Bronchial epithelial cell (primary cell): ENCODE measurements around the gene FERMT2. TPM values are rescaled to one million over a fixed set of nuclear protein-coding genes. Genes with fewer than 3 reads are reported as not detected.
A peak's percentile ranks its signal among the peaks of the same experiment; 100 is the strongest.
"Not testable (repeated sequence)": the region's sequence is repeated elsewhere in the genome, so short reads cannot be mapped to it uniquely, and the experiment has no call there.

ENCODE experiments used
- DNase-seq: peaks from one replicate; pipeline ENCODE4 v3.0.0-alpha.2; 2010; ENCODE audit warnings: low read depth
- FAIRE-seq: peaks from 2 replicates; lab custom pipeline; 2011; peaks lifted over from hg19 to GRCh38; lab: Jason Lieb, UNC
- H3K27me3 ChIP-seq: 2 replicates; pipeline ENCODE4 v1.5.1; 2011; ENCODE audit warnings: low read length; ENCODE audit not compliant: control insufficient read depth, insufficient read depth
- H3K36me3 ChIP-seq: 2 replicates; pipeline ENCODE4 v1.5.1; 2011; ENCODE audit warnings: low read length; ENCODE audit not compliant: control insufficient read depth, insufficient read depth
- H3K4me3 ChIP-seq: 2 replicates; pipeline ENCODE4 v1.5.1; 2011; ENCODE audit warnings: mild to moderate bottlenecking, low read depth, low read length, control low read depth
- CTCF ChIP-seq: IDR thresholded peaks from 2 replicates; pipeline ENCODE4 v1.5.1; 2011; ENCODE audit warnings: mild to moderate bottlenecking, moderate library complexity, low read length, control low read depth, inconsistent platforms; ENCODE audit not compliant: insufficient read depth, severe bottlenecking
- total RNA-seq: library from RNA; depleted of rRNA; stranded (reverse); fragments of >200 nt; gene quantifications from 2 replicates; pipeline ENCODE4 v1.2.1, GENCODE V29; 2014

Gene FERMT2
- total RNA-seq, 1 donor from 2014 or later, result 24.0 TPM

- FAIRE-seq (no peak), DNase-seq (peak; percentile 54)
- Histone ChIP-seq H3K36me3 (peaks cover 9% of the 10 kb centered on the region), H3K27me3 (no peaks in the 10 kb centered on the region), H3K4me3 (no peak overlapping the region)
- no peak for TF ChIP-seq CTCF
Measured at GRCh38 chr14:52871606-52872005, 79.2 kb downstream of the FERMT2 start.

- Histone ChIP-seq H3K36me3 (peaks cover 9% of the 10 kb centered on the region), H3K27me3 (no peaks in the 10 kb centered on the region), H3K4me3 (no peak overlapping the region)
- no peak for DNase-seq
- no peak for TF ChIP-seq CTCF
- no peak for FAIRE-seq
Measured at GRCh38 chr14:52868911-52869618, 81.8 kb downstream of the FERMT2 start.

GRCh38 chr14:52864893-52865292, 86.0 kb downstream of the FERMT2 start:
- not testable (repeated sequence) for H3K4me3 ChIP-seq, H3K36me3 ChIP-seq, DNase-seq, FAIRE-seq, H3K27me3 ChIP-seq

GRCh38 chr14:52863334-52863700, 87.5 kb downstream of the FERMT2 start:
- peaks cover 4% of the 10 kb centered on the region for H3K36me3 ChIP-seq
- no peak for TF ChIP-seq CTCF
- H3K27me3 ChIP-seq, result no peaks in the 10 kb centered on the region
- FAIRE-seq (no peak), DNase-seq (no peak)
- H3K4me3 ChIP-seq, result no peak overlapping the region

- H3K27me3 ChIP-seq, result no peaks in the 10 kb centered on the region
- FAIRE-seq (no peak), DNase-seq (peak; percentile 63)
- no peak for TF ChIP-seq CTCF
- no peak overlapping the region for H3K4me3 ChIP-seq
- H3K36me3 ChIP-seq, result peaks cover 4% of the 10 kb centered on the region
Measured at GRCh38 chr14:52862632-52863333, 88.1 kb downstream of the FERMT2 start.

- H3K27me3 ChIP-seq, result no peaks in the 10 kb centered on the region
- TF ChIP-seq CTCF, result no peak
- peaks cover 4% of the 10 kb centered on the region for H3K36me3 ChIP-seq
- FAIRE-seq (no peak), DNase-seq (no peak)
- H3K4me3 ChIP-seq, result no peak overlapping the region
Measured at GRCh38 chr14:52861403-52861802, 89.4 kb downstream of the FERMT2 start.
